ENCODE results near the gene PTPN3.

The PTPN3 gene

DNA sequence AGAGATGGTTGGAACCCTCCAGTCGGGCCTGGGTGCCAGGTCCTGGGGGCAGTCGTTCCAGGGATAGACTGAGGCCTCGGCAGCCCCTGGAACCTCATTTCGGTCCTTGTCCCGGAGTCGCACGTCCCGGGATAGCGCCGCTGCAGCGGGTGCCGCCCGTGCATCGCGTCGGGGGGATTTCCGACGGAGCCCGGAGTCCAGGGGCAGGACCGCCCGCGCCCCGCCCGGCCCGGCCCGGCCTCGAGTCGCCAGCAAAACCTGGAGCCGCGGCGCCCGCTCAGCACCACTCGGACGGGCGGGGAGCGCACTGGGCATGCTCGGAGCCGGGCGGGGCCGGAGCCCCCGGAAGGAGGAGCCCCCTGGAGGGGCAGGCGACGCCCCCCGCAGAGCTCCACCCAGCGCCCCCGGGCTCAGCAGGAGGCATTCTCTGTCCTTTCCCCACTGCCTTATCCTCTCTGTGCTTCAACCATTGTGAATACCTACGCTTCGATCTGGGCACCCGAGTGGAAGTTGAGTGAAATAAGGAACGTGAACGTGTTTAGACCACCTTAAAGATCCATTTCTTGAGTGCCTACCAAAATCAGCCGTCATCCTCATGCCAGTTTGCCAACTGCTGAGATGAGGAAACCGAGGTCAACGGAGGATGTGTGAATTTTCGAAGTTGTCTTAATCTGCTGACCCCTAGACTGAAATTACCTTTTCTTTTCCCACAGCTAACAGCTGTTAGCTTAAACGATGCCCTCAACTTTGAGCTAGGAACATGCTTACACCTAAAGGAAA, 1.7 kb upstream of the PTPN3 start:
- no peak for TF ChIP-seq TAF1 (IDR thresholded peaks at IDR 0.05; ENCODE audit: borderline replicate concordance, insufficient read depth, low read length)

GRCh38 chr9:109499093-109499630, 1.1 kb upstream of the PTPN3 start:
- TF ChIP-seq POLR2AphosphoS5 (IDR thresholded peaks at IDR 0.05; ENCODE audit: low read depth, low read length) (no peak), REST (IDR thresholded peaks at IDR 0.05; ENCODE audit: insufficient read depth in 1 of 2, low read depth in 2 of 2, low read length in 2 of 2) (no peak), FOXP2 (optimal IDR thresholded peaks at IDR 0.05; ENCODE audit: borderline replicate concordance, extremely low read depth, extremely low read length, insufficient read depth) (no peak), SIN3A (IDR thresholded peaks at IDR 0.05; ENCODE audit: borderline replicate concordance, insufficient read depth, low read length) (no peak), TAF1 (IDR thresholded peaks at IDR 0.05; ENCODE audit: borderline replicate concordance, insufficient read depth, low read length) (no peak)

- TF ChIP-seq POLR2AphosphoS5 (IDR thresholded peaks at IDR 0.05; ENCODE audit: low read depth, low read length) (no peak), SIN3A (IDR thresholded peaks at IDR 0.05; ENCODE audit: borderline replicate concordance, insufficient read depth, low read length) (no peak), TAF1 (IDR thresholded peaks at IDR 0.05; ENCODE audit: borderline replicate concordance, insufficient read depth, low read length) (no peak), FOXP2 (optimal IDR thresholded peaks at IDR 0.05; ENCODE audit: borderline replicate concordance, extremely low read depth, extremely low read length, insufficient read depth) (no peak), REST (IDR thresholded peaks at IDR 0.05; ENCODE audit: insufficient read depth in 1 of 2, low read depth in 2 of 2, low read length in 2 of 2) (no peak)
These were observed 617 bp downstream of the PTPN3 start for GRCh38 chr9:109497226-109498153.

DNA sequence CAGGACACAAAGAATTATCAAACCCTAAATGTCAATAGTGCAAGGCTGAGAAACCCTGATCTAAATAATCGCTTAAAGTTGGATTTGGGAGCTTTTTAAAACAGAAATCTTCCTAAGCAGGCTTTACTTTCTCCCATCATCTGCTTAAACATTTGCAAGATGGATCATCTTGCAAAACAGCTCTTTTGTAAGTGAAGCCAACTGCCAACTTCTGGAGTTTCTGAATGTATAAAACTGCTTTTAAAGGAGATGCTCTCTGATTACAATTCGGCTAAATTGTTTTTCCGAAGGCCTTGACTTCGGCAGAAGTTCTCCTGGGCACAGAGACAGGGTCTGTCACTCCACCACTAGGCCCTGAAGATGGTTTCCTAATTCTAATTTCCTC, 1.3 kb downstream of the PTPN3 start:
- no peak for TF ChIP-seq REST (IDR thresholded peaks at IDR 0.05; ENCODE audit: insufficient read depth in 1 of 2, low read depth in 2 of 2, low read length in 2 of 2)
- TF ChIP-seq SIN3A (IDR thresholded peaks at IDR 0.05; ENCODE audit: borderline replicate concordance, insufficient read depth, low read length): no peak
- no peak for TF ChIP-seq FOXP2 (optimal IDR thresholded peaks at IDR 0.05; ENCODE audit: borderline replicate concordance, extremely low read depth, extremely low read length, insufficient read depth)
- no peak for TF ChIP-seq POLR2AphosphoS5 (IDR thresholded peaks at IDR 0.05; ENCODE audit: low read depth, low read length)
- no peak for TF ChIP-seq TAF1 (IDR thresholded peaks at IDR 0.05; ENCODE audit: borderline replicate concordance, insufficient read depth, low read length)

GRCh38 chr9:109496218-109496617, 1.9 kb downstream of the PTPN3 start:
- TF ChIP-seq FOXP2 (optimal IDR thresholded peaks at IDR 0.05; ENCODE audit: borderline replicate concordance, extremely low read depth, extremely low read length, insufficient read depth) (no peak), POLR2AphosphoS5 (IDR thresholded peaks at IDR 0.05; ENCODE audit: low read depth, low read length) (no peak)
